DOHH2 (cell line): ENCODE results near the gene DCDC2C.

Experiments used
- H3F3A ChIP-seq: fragments of 200-600 bp; sonication (generic), shearing (Covaris generic); 2 replicates; pipeline ENCODE4 v1.6.0; 2016; ENCODE audit warnings: antibody characterized with exemption, mild to moderate bottlenecking; ENCODE audit not compliant: control insufficient read depth, insufficient read depth
- H3K27ac ChIP-seq: fragments of 200-600 bp; sonication (generic); 2 replicates; pipeline ENCODE4 v1.5.1; 2014; ENCODE audit warnings: low read depth, mild to moderate bottlenecking, low read length, moderate library complexity
- H3K27me3 ChIP-seq: fragments of 200-600 bp; sonication (generic); 2 replicates; pipeline ENCODE4 v1.6.1; 2014; ENCODE audit warnings: mild to moderate bottlenecking, low read length, mixed read lengths; ENCODE audit not compliant: control insufficient read depth
- H3K36me3 ChIP-seq: fragments of 200-600 bp; sonication (generic); 2 replicates; pipeline ENCODE4 v1.6.1; 2014; ENCODE audit warnings: mild to moderate bottlenecking, low read length, moderate library complexity, mixed read lengths; ENCODE audit not compliant: control insufficient read depth
- H3K4me1 ChIP-seq: fragments of 200-600 bp; sonication (generic); 2 replicates; pipeline ENCODE4 v1.6.1; 2014; ENCODE audit warnings: mild to moderate bottlenecking, low read length, mixed read lengths; ENCODE audit not compliant: control insufficient read depth
- H3K4me2 ChIP-seq: fragments of 200-600 bp; sonication (generic); 2 replicates; pipeline ENCODE4 v1.6.0; 2014; ENCODE audit warnings: mild to moderate bottlenecking, low read length, moderate library complexity
- H3K4me3 ChIP-seq: fragments of 200-600 bp; sonication (generic); 2 replicates; pipeline ENCODE4 v1.5.1; 2014; ENCODE audit warnings: mild to moderate bottlenecking, low read length, mixed read lengths
- H3K79me2 ChIP-seq: fragments of 200-600 bp; sonication (generic); 2 replicates; pipeline ENCODE4 v1.6.1; 2014; ENCODE audit warnings: mild to moderate bottlenecking, low read length, mixed read lengths; ENCODE audit not compliant: control insufficient read depth
- H3K9me2 ChIP-seq: fragments of 200-600 bp; sonication (generic); replicated peaks from 2 replicates; pipeline ENCODE4 v1.6.1; 2014; ENCODE audit warnings: mild to moderate bottlenecking, low read length, mixed read lengths; ENCODE audit not compliant: control insufficient read depth
- H3K9me3 ChIP-seq: fragments of 200-600 bp; sonication (generic); 2 replicates; pipeline ENCODE4 v1.6.1; 2014; ENCODE audit warnings: antibody characterized with exemption, low read length, mixed read lengths; ENCODE audit not compliant: control insufficient read depth, insufficient read depth
- H4K20me1 ChIP-seq: fragments of 200-600 bp; sonication (generic); 2 replicates; pipeline ENCODE4 v1.6.0; 2014; ENCODE audit warnings: low read depth, mild to moderate bottlenecking, antibody characterized with exemption, low read length, moderate library complexity; ENCODE audit not compliant: control insufficient read depth, insufficient read depth
- EZH2phosphoT487 ChIP-seq: fragments of 200-600 bp; sonication (generic); IDR thresholded peaks from 2 replicates; pipeline ENCODE4 v1.6.1; 2017; ENCODE audit warnings: borderline replicate concordance, mild to moderate bottlenecking, antibody characterized with exemption, low read length, moderate library complexity, mixed read lengths
- TF ChIP-seq, protein P1 (sequence below): fragments of 200-600 bp; sonication (generic); IDR thresholded peaks from one replicate; pipeline ENCODE4 v1.5.1; 2014; ENCODE audit warnings: antibody characterized with exemption, mild to moderate bottlenecking, low read depth, low read length; ENCODE audit not compliant: poor library complexity, severe bottlenecking

The DCDC2C gene

DNA sequence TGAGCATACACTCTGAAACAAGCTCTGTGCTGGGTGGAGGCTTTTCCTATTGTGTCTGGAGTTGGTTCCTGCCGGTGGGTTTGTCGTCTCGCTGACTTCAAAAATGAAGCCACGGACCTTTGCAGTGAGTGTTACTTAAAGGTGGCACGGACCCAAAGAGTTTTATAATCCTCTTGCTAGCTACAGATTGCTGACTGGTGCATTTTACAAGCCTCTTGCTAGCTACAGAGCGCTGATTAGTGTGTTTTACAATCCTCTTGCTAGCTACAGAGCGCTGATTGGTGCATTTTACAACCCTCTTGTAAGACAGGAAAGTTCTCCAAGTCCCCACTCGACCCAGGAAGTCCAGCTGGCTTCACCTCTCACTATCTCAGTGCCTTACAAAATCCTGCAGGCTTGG, 15.3 kb downstream of the DCDC2C start:
- Histone ChIP-seq H3F3A (no peaks in the 10 kb centered on the region), H3K9me3 (0 out of 2 replicates have a peak, but pooled peaks cover 2% of the 10 kb centered on the region), H3K4me3 (no peak overlapping the region), H3K27me3 (no peaks in the 10 kb centered on the region), H3K4me1 (no peaks in the 10 kb centered on the region), H4K20me1 (no peaks in the 10 kb centered on the region), H3K36me3 (no peaks in the 10 kb centered on the region), H3K9me2 (no peaks in the 10 kb centered on the region), H3K79me2 (no peaks in the 10 kb centered on the region), H3K4me2 (no peak overlapping the region), H3K27ac (no peak overlapping the region)
- TF ChIP-seq, protein P1, sequence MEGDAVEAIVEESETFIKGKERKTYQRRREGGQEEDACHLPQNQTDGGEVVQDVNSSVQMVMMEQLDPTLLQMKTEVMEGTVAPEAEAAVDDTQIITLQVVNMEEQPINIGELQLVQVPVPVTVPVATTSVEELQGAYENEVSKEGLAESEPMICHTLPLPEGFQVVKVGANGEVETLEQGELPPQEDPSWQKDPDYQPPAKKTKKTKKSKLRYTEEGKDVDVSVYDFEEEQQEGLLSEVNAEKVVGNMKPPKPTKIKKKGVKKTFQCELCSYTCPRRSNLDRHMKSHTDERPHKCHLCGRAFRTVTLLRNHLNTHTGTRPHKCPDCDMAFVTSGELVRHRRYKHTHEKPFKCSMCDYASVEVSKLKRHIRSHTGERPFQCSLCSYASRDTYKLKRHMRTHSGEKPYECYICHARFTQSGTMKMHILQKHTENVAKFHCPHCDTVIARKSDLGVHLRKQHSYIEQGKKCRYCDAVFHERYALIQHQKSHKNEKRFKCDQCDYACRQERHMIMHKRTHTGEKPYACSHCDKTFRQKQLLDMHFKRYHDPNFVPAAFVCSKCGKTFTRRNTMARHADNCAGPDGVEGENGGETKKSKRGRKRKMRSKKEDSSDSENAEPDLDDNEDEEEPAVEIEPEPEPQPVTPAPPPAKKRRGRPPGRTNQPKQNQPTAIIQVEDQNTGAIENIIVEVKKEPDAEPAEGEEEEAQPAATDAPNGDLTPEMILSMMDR = no peak
- TF ChIP-seq EZH2phosphoT487 = no peak

DNA sequence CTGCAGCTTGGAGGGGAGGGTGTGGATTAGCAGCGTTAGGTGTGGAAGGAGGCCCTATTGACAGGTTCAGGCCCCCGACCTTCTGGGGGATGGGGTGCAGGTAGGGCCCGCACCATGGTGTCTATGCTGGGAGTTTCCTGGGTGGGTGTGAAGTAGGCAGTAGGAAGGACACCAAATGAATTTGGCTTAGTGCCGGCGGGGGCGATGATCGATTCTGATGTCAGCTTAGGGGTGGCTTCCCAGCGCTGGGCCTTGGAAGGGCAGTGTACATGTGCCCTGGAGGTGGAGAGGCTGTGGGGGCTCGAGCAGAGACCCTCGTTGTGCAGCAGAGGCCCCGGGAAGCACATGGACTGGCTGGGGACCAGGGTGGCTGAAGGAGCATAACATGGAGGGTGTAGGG, 21.6 kb downstream of the DCDC2C start:
- H3K36me3 ChIP-seq = no peaks in the 10 kb centered on the region
- H3K4me1 ChIP-seq = no peaks in the 10 kb centered on the region
- no peak overlapping the region for H3K27ac ChIP-seq
- H4K20me1 ChIP-seq = no peaks in the 10 kb centered on the region
- peaks cover 4% of the 10 kb centered on the region; the same call in 1 of the 2 replicates for H3K27me3 ChIP-seq
- no peaks in the 10 kb centered on the region for H3F3A ChIP-seq
- no peak overlapping the region for H3K4me2 ChIP-seq
- TF ChIP-seq EZH2phosphoT487 = no peak
- no peaks in the 10 kb centered on the region for H3K79me2 ChIP-seq
- H3K4me3 ChIP-seq = no peak overlapping the region
- H3K9me3 ChIP-seq = 0 out of 2 replicates have a peak, but pooled peaks cover 2% of the 10 kb centered on the region
- no peaks in the 10 kb centered on the region for H3K9me2 ChIP-seq

DNA sequence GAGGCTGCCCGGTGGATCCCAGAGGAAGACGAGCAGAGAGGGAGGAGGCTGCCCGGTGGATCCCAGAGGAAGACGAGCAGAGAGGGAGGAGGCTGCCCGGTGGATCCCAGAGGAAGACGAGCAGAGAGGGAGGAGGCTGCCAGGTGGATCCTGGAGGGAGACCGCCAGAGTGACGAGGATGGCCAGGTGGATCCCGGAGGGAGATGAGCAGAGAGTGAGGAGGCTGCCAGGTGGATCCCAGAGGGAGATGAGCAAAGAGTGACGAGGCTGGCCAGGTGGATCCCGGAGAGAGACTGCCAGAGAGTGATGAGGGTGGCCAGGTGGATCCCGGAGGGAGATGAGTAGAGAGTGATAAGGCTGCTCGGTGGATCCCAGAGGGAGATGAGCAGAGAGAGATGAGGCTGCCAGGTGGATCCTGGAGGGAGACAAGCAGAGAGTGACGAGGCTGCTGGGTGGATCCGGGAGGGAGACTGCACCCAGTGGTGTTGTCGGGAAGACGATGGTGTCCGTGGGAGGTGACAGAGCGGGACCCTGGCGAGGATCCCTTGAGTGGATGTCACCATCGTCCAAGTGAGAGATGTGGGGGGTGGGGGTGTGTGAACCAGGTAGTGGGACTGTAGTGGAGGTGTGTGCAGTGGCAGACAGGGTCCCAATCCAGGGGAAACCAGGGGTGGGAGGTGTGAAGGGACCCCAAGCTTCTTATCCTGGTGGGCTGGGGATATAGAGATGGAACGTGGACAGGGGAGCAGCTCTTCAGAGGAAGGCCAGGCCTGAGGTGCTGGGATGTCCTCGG, 22.3 kb downstream of the DCDC2C start:
- Histone ChIP-seq H3K4me3 (no peak overlapping the region), H3K4me2 (no peak overlapping the region), H3K4me1 (no peaks in the 10 kb centered on the region), H3K36me3 (no peaks in the 10 kb centered on the region), H3K79me2 (no peaks in the 10 kb centered on the region), H3F3A (no peaks in the 10 kb centered on the region), H3K27ac (no peak overlapping the region), H3K9me3 (0 out of 2 replicates have a peak, but pooled peaks cover 2% of the 10 kb centered on the region), H3K27me3 (peaks cover 5% of the 10 kb centered on the region; the same call in 1 of the 2 replicates), H3K9me2 (no peaks in the 10 kb centered on the region), H4K20me1 (no peaks in the 10 kb centered on the region)
- TF ChIP-seq, protein P1 = no peak
- TF ChIP-seq EZH2phosphoT487 = no peak

DNA sequence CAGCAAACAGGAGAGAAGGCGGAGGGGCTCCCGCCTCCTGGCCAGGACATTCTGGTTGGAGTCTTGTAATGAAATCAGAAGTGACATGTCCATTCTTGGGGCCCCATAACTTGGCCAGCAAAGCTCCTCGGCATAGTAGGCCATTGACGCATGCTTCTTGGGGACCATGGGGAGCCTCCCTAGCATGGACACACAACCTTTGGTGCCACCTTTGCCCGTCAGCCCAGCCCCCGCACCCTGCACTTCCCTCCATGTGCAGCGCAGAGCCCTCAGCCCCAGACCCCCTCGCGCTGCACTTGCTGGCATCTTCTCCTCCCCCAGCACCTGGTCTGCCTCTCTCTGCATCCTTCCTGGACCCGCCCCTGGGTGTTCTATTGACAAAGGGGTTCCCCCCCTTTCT, 23.1 kb downstream of the DCDC2C start:
- no peaks in the 10 kb centered on the region for H3K9me3 ChIP-seq

More for the DNA sequence above, 23.1 kb downstream of the DCDC2C start:
- Histone ChIP-seq H3K4me1 (no peaks in the 10 kb centered on the region), H3K27me3 (peaks cover 7% of the 10 kb centered on the region; the same call in 1 of the 2 replicates), H3K27ac (no peak overlapping the region), H3K36me3 (no peaks in the 10 kb centered on the region), H3F3A (no peaks in the 10 kb centered on the region), H3K79me2 (no peaks in the 10 kb centered on the region), H3K9me2 (no peaks in the 10 kb centered on the region), H4K20me1 (no peaks in the 10 kb centered on the region), H3K4me2 (no peak overlapping the region), H3K4me3 (no peak overlapping the region)
- TF ChIP-seq, protein P1 = no peak
- no peak for TF ChIP-seq EZH2phosphoT487
